Anterior cingulate cortex (tissue), 58 donors: ENCODE results near the gene MDM2.
A peak's percentile ranks its signal among the peaks of the same experiment; 100 is the strongest.

Source experiments
- DNase-seq, 58 donors: peaks; one replicate each; lab custom pipeline; 2025; lab: John Stamatoyannopoulos, UW

MDM2 gene

GRCh38 chr12:68807576-68808387 is at the start of gene MDM2:
TSS of gene MDM2 (plus strand) at chr12:68808177. CDS start at chr12:68808478, 301 bp downstream.
- DNase-seq = peak in 57 of 58 donors; percentile 41 to 92 (median 85)

- no peak for DNase-seq
These were observed 48.1 kb upstream of the MDM2 start for GRCh38 chr12:68759852-68760251.

GRCh38 chr12:68760806-68761441 is 47.1 kb upstream of the MDM2 start:
- DNase-seq = no peak

- no peak for DNase-seq
These were observed 46.5 kb upstream of the MDM2 start for GRCh38 chr12:68761442-68761812.

- no peak for DNase-seq
These were observed 45.9 kb upstream of the MDM2 start for GRCh38 chr12:68761901-68762630.

- no peak for DNase-seq
These were observed 45.3 kb upstream of the MDM2 start for GRCh38 chr12:68762691-68763090.

- no peak for DNase-seq
These were observed 42.3 kb upstream of the MDM2 start for GRCh38 chr12:68765696-68766095.

- DNase-seq = no peak
These were observed 41.3 kb upstream of the MDM2 start for GRCh38 chr12:68766646-68767045.

- DNase-seq = no peak
These were observed 40.8 kb upstream of the MDM2 start for GRCh38 chr12:68767191-68767590.

- DNase-seq = no peak
These were observed 39.5 kb upstream of the MDM2 start for GRCh38 chr12:68768431-68768939.

GRCh38 chr12:68769941-68770340 is 38.0 kb upstream of the MDM2 start:
- no peak for DNase-seq

GRCh38 chr12:68771223-68771925 is 36.6 kb upstream of the MDM2 start:
- DNase-seq = no peak

- DNase-seq = no peak
These were observed 35.3 kb upstream of the MDM2 start for GRCh38 chr12:68772714-68773113.

- DNase-seq = no peak
These were observed 34.4 kb upstream of the MDM2 start for GRCh38 chr12:68773582-68773981.

GRCh38 chr12:68775121-68775630 is 32.8 kb upstream of the MDM2 start:
- no peak for DNase-seq

GRCh38 chr12:68776976-68777610 is 30.9 kb upstream of the MDM2 start:
- no peak for DNase-seq

GRCh38 chr12:68779280-68779679 is 28.7 kb upstream of the MDM2 start:
- no peak for DNase-seq

- no peak for DNase-seq
These were observed 27.2 kb upstream of the MDM2 start for GRCh38 chr12:68780731-68781130.

GRCh38 chr12:68781728-68782127 is 26.2 kb upstream of the MDM2 start:
- no peak for DNase-seq

- DNase-seq = no peak
These were observed 24.0 kb upstream of the MDM2 start for GRCh38 chr12:68784015-68784414.
